Measurements from ENCODE around the gene SHFL.

- TF ChIP-seq POLR2AphosphoS5 (IDR thresholded peaks at IDR 0.05; ENCODE audit: low read depth, low read length) (no peak), ZNF274 (IDR thresholded peaks at IDR 0.05; ENCODE audit: low read depth, low read length) (no peak)
Observed at GRCh38 chr19:10086591-10087192, 575 bp downstream of the SHFL start.
